Esophagus (tissue), 2 donors: ENCODE data around the gene SAPCD2. TPM values are rescaled to one million over a fixed set of nuclear protein-coding genes. Genes with fewer than 3 reads are reported as not detected.
"Not testable (repeated sequence)": the region's sequence is repeated elsewhere in the genome, so short reads cannot be mapped to it uniquely, and the experiment has no call there.

ENCODE experiments used
- H3K27ac ChIP-seq, 2 donors: one replicate each; pipeline ENCODE4 v1.5.1; 2013; ENCODE audit warnings: low read depth in 2 of 2, mild to moderate bottlenecking in 2 of 2, inconsistent platforms in 1 of 2, low read length in 1 of 2, moderate library complexity in 1 of 2
- H3K27me3 ChIP-seq, 2 donors: one replicate each; pipeline ENCODE4 v1.6.1; 2013; ENCODE audit warnings: low read length in 2 of 2, control low read depth in 1 of 2, mild to moderate bottlenecking in 1 of 2; ENCODE audit not compliant: insufficient read depth in 2 of 2, control insufficient read depth in 1 of 2
- H3K36me3 ChIP-seq, 2 donors: one replicate each; pipeline ENCODE4 v1.6.1; 2013; ENCODE audit warnings: low read length in 1 of 2; ENCODE audit not compliant: control insufficient read depth in 2 of 2, insufficient read depth in 2 of 2
- H3K4me1 ChIP-seq, 2 donors: one replicate each; pipeline ENCODE4 v1.6.1; 2013; ENCODE audit warnings: low read length in 1 of 2; ENCODE audit not compliant: control insufficient read depth in 2 of 2, insufficient read depth in 2 of 2
- H3K4me3 ChIP-seq, 2 donors: one replicate each; pipeline ENCODE4 v1.5.1; 2013; ENCODE audit warnings: low read length in 2 of 2, mild to moderate bottlenecking in 2 of 2, low read depth in 1 of 2, moderate library complexity in 1 of 2
- H3K9me3 ChIP-seq, 2 donors: one replicate each; pipeline ENCODE4 v1.6.1; 2013; ENCODE audit warnings: mild to moderate bottlenecking in 2 of 2, low read depth in 1 of 2, low read length in 1 of 2, moderate library complexity in 1 of 2; ENCODE audit not compliant: control insufficient read depth in 2 of 2, insufficient read depth in 1 of 2
- WGBS, 2 donors: extraction: QIAGEN DNeasy Blood & Tissue Kit; methylation state at CpG; one replicate each; pipeline ENCODE4 v1.1.7; 2013; 5-methylcytosine and 5-hydroxymethylcytosine counted together
- polyA plus RNA-seq, 2 donors: library from polyadenylated mRNA; stranded (reverse); fragments of 200-250 nt; gene quantifications; one replicate each; pipeline ENCODE4 v1.2.3, GENCODE V29; 2013
- donor health status: healthy with polysubstance abuse.
- donor health status: Bipolar disorder and iron deficiency.

Gene SAPCD2
- polyA plus RNA-seq, result 1 to 10 TPM; 7.5 to 9.0 TPM

GRCh38 chr9:137070201-137070905 is at the start of gene SAPCD2:
Gene SAPCD2 (minus strand): TSS chr9:137070557. CDS start chr9:137070460, 97 bp downstream.
- Histone ChIP-seq H3K27me3 (no peaks in the 10 kb centered on the region), H3K9me3 (no peaks in the 10 kb centered on the region), H3K36me3 (peaks cover 0 to 3% of the 10 kb centered on the region in 2 donors), H3K4me3 (peak within 1 kb of the TSS; percentile 49 to 60), H3K4me1 (peaks cover 3 to 21% of the 10 kb centered on the region in 2 donors), H3K27ac (peak within 1 kb of the TSS; percentile 47 to 74)
- WGBS, 2 donors, result 1% methylated on average over 50 to 74 of the region's 74 CpGs

- H3K36me3 ChIP-seq, H3K27me3 ChIP-seq, H3K27ac ChIP-seq, H3K9me3 ChIP-seq, H3K4me3 ChIP-seq: not testable (repeated sequence)
- WGBS, 2 donors, result 81 to 87% methylated on average over 11 to 12 of the region's 12 CpGs
- peaks cover 7 to 10% of the 10 kb centered on the region in 2 donors for H3K4me1 ChIP-seq
These were observed 47.8 kb upstream of the SAPCD2 start for GRCh38 chr9:137118092-137118603.

- Histone ChIP-seq H3K4me1 (peaks cover 7 to 10% of the 10 kb centered on the region in 2 donors), H3K27me3 (no peaks in the 10 kb centered on the region), H3K4me3 (no peak overlapping the region), H3K9me3 (no peaks in the 10 kb centered on the region), H3K27ac (no peak overlapping the region), H3K36me3 (peaks cover 0 to 8% of the 10 kb centered on the region in 2 donors)
- WGBS, 2 donors, result 81 to 83% methylated on average over 15 of the region's 15 CpGs
These were observed 46.9 kb upstream of the SAPCD2 start for GRCh38 chr9:137117269-137117731.

- peaks cover 0 to 14% of the 10 kb centered on the region in 2 donors for H3K36me3 ChIP-seq
- no peak overlapping the region for H3K27ac ChIP-seq
- WGBS, 2 donors, result 62 to 64% methylated on average over 17 of the region's 17 CpGs
- no peaks in the 10 kb centered on the region for H3K9me3 ChIP-seq
- H3K27me3 ChIP-seq, result no peaks in the 10 kb centered on the region
- H3K4me3 ChIP-seq, result no peak overlapping the region
- H3K4me1 ChIP-seq, result peaks cover 7 to 10% of the 10 kb centered on the region in 2 donors
These were observed 46.4 kb upstream of the SAPCD2 start for GRCh38 chr9:137116728-137117127.

GRCh38 chr9:137116027-137116507 is 45.7 kb upstream of the SAPCD2 start:
- WGBS, 2 donors, result 49 to 66% methylated on average over 6 of the region's 6 CpGs

GRCh38 chr9:137115394-137116026 is 45.2 kb upstream of the SAPCD2 start:
- peaks cover 7 to 10% of the 10 kb centered on the region in 2 donors for H3K4me1 ChIP-seq
- no peak overlapping the region for H3K27ac ChIP-seq
- no peaks in the 10 kb centered on the region for H3K27me3 ChIP-seq
- 75 to 79% methylated on average over 19 to 21 of the region's 21 CpGs for WGBS, 2 donors
- H3K4me3 ChIP-seq, result no peak overlapping the region
- peaks cover 3 to 20% of the 10 kb centered on the region in 2 donors for H3K36me3 ChIP-seq
- H3K9me3 ChIP-seq, result no peaks in the 10 kb centered on the region

More at GRCh38 chr9:137116027-137116507, 45.7 kb upstream of the SAPCD2 start:
- peaks cover 0 to 15% of the 10 kb centered on the region in 2 donors for H3K36me3 ChIP-seq
- peaks cover 7 to 10% of the 10 kb centered on the region in 2 donors for H3K4me1 ChIP-seq
- no peak overlapping the region for H3K4me3 ChIP-seq
- no peak overlapping the region for H3K27ac ChIP-seq
- H3K27me3 ChIP-seq, result no peaks in the 10 kb centered on the region
- no peaks in the 10 kb centered on the region for H3K9me3 ChIP-seq

- Histone ChIP-seq H3K9me3 (no peaks in the 10 kb centered on the region), H3K4me3 (peak within 1 kb of the TSS; percentile 39 to 73), H3K4me1 (peaks cover 7 to 10% of the 10 kb centered on the region in 2 donors), H3K36me3 (peaks cover 8 to 28% of the 10 kb centered on the region in 2 donors), H3K27ac (no peak within 1 kb of the TSS), H3K27me3 (no peaks in the 10 kb centered on the region)
- WGBS, 2 donors, result 2 to 3% methylated on average over 42 to 70 of the region's 70 CpGs
These were observed 44.4 kb upstream of the SAPCD2 start, which contains the start of gene DPP7 for GRCh38 chr9:137114613-137115393. Gene DPP7 (minus strand): TSS chr9:137114733. CDS start chr9:137114713, 20 bp downstream.

GRCh38 chr9:137114220-137114612 is 43.9 kb upstream of the SAPCD2 start:
- Histone ChIP-seq H3K36me3 (peaks cover 8 to 33% of the 10 kb centered on the region in 2 donors), H3K9me3 (no peaks in the 10 kb centered on the region), H3K4me3 (peak overlapping the region; percentile 39 to 73), H3K4me1 (peaks cover 7 to 10% of the 10 kb centered on the region in 2 donors), H3K27me3 (no peaks in the 10 kb centered on the region), H3K27ac (no peak overlapping the region)
- 0 to 1% methylated on average over 40 to 45 of the region's 45 CpGs for WGBS, 2 donors
